GM12878 (cell line): ENCODE measurements around the gene UQCRFS1. TPM values are rescaled to one million over a fixed set of nuclear protein-coding genes. Genes with fewer than 3 reads are reported as not detected.

Experiments
- ATAC-seq: fragments of 200-7000 bp; cut with Tn5 transposase; 3 replicates; pipeline ENCODE4 v1.9.1; 2020; ENCODE audit warnings: mild to moderate bottlenecking, moderate library complexity
- BruUV-seq: library from RNA; stranded (reverse); fragments of 400-500 nt; replicated peaks from 2 replicates; lab custom pipeline; 2021; lab: Mats Ljungman, UMichigan
- CTCF ChIA-PET: fragments of 300-600 bp; sonication (Branson Sonifier 250); formaldehyde crosslinking; extraction: SDS; loops from one replicate; lab custom pipeline; 2021; ENCODE audit warnings: inconsistent platforms; lab: Yijun Ruan, JAX
- POLR2A ChIA-PET: fragments of 350-600 bp; formaldehyde crosslinking; extraction: SDS; loops from one replicate; lab custom pipeline; 2021; ENCODE audit warnings: inconsistent platforms; lab: Charles Lee
- RAD21 ChIA-PET: fragments of 300-600 bp; sonication (Branson Sonifier 250); formaldehyde crosslinking; loops from one replicate; lab custom pipeline; 2023; ENCODE audit warnings: antibody characterized with exemption; ENCODE audit not compliant: unreplicated experiment; lab: Charles Lee
- SMC1A ChIA-PET: fragments of 300-600 bp; sonication (Branson Sonifier 250); formaldehyde crosslinking; loops from one replicate; lab custom pipeline; 2023; ENCODE audit not compliant: unreplicated experiment, uncharacterized antibody; lab: Charles Lee
- DNase-seq: peaks from one replicate; pipeline ENCODE4 v3.0.0-alpha.2; 2011; ENCODE audit warnings: low read depth, low spot score
- FAIRE-seq: peaks from 3 replicates; lab custom pipeline; 2011; peaks lifted over from hg19 to GRCh38; lab: Jason Lieb, UNC
- H2AFZ ChIP-seq: 2 replicates; pipeline ENCODE4 v1.6.0; 2011; ENCODE audit warnings: low read depth, low read length, control low read depth; ENCODE audit not compliant: control insufficient read depth
- H3K27ac ChIP-seq: 2 replicates; pipeline ENCODE4 v1.5.1; 2011; ENCODE audit warnings: control low read depth; ENCODE audit not compliant: control insufficient read depth, insufficient read depth
- H3K27me3 ChIP-seq, 2 experiments: replicated peaks in 1 of 2; 2 replicates each; pipeline versions ENCODE4 v1.6.0 to v1.6.1; 2011; ENCODE audit warnings: low read length in 1 of 2; ENCODE audit not compliant: control insufficient read depth in 2 of 2, insufficient read depth in 2 of 2
- H3K36me3 ChIP-seq, 2 experiments: 2 replicates each; pipeline ENCODE4 v1.5.1; 2011; ENCODE audit warnings: low read length in 1 of 2; ENCODE audit not compliant: control insufficient read depth in 2 of 2, insufficient read depth in 2 of 2
- H3K4me1 ChIP-seq: 2 replicates; pipeline ENCODE4 v1.6.1; 2011; ENCODE audit warnings: mild to moderate bottlenecking, low read length, moderate library complexity, mixed read lengths; ENCODE audit not compliant: control insufficient read depth, insufficient read depth
- H3K4me2 ChIP-seq: 2 replicates; pipeline ENCODE4 v1.6.0; 2011; ENCODE audit warnings: control low read depth; ENCODE audit not compliant: control insufficient read depth, insufficient read depth
- H3K4me3 ChIP-seq: fragments of 200-600 bp; sonication (generic); 2 replicates; pipeline ENCODE4 v1.5.1; 2016
- H3K79me2 ChIP-seq: 2 replicates; pipeline ENCODE4 v1.6.0; 2011; ENCODE audit warnings: low read length; ENCODE audit not compliant: control insufficient read depth, insufficient read depth
- H3K9ac ChIP-seq: 2 replicates; pipeline ENCODE4 v1.8.0; 2011; ENCODE audit warnings: low read length, control low read depth, mixed read lengths; ENCODE audit not compliant: control insufficient read depth, insufficient read depth
- H3K9me3 ChIP-seq: replicated peaks from 3 replicates; pipeline ENCODE4 v1.5.1; 2011; ENCODE audit warnings: mild to moderate bottlenecking, low read length; ENCODE audit not compliant: control insufficient read depth, insufficient read depth
- H4K20me1 ChIP-seq: 2 replicates; pipeline ENCODE4 v1.6.0; 2011; ENCODE audit not compliant: control insufficient read depth, insufficient read depth
- CHD1 ChIP-seq: IDR thresholded peaks from 2 replicates; pipeline ENCODE4 v1.6.1; 2012; ENCODE audit warnings: low read depth, low read length, improper control_type of control experiment
- HDGF ChIP-seq: fragments of 450-650 bp; IDR thresholded peaks from 2 replicates; pipeline ENCODE4 v1.6.1; 2016; ENCODE audit warnings: antibody characterized with exemption
- KAT2A ChIP-seq: conservative IDR thresholded peaks from 2 replicates; pipeline ENCODE4 v1.6.1; 2011; ENCODE audit warnings: low read depth, low read length; ENCODE audit not compliant: control insufficient read depth
- NFXL1 ChIP-seq: fragments of 450-650 bp; IDR thresholded peaks from 2 replicates; pipeline ENCODE4 v1.6.1; 2017; ENCODE audit warnings: antibody characterized with exemption, mild to moderate bottlenecking, borderline replicate concordance
- RBBP5 ChIP-seq: fragments of 200-600 bp; sonication (generic); conservative IDR thresholded peaks from 2 replicates; pipeline ENCODE4 v1.6.1; 2016
- SUZ12 ChIP-seq: fragments of 200-600 bp; sonication (generic); IDR thresholded peaks from one replicate; pipeline ENCODE4 v1.6.1; 2018; ENCODE audit warnings: antibody characterized with exemption, mild to moderate bottlenecking; ENCODE audit not compliant: unreplicated experiment
- USF2 ChIP-seq: IDR thresholded peaks from 2 replicates; pipeline ENCODE4 v1.6.1; 2011; ENCODE audit warnings: low read depth, low read length, improper control_type of control experiment, borderline replicate concordance
- WGBS: methylation state at CpG from one replicate; pipeline ENCODE4 v1.1.6; 2016; ENCODE audit warnings: low lambda C conversion rate; ENCODE audit not compliant: insufficient replicate concordance, insufficient coverage; ENCODE audit errors: missing lambda C conversion rate; 5-methylcytosine and 5-hydroxymethylcytosine counted together
- in situ Hi-C: fragments of 300-500 bp; cut with MboI; formaldehyde crosslinking; loops from 9 replicates; pipeline ENCODE4 v1.14.3; 2018; ENCODE audit warnings: mixed read lengths
- intact Hi-C: fragments of 100-400 bp; cut with micrococcal nuclease; formaldehyde crosslinking; loops from one replicate; pipeline ENCODE4 v1.14.2; 2022; ENCODE audit not compliant: unreplicated experiment
- polyA plus RNA-seq, 11 experiments: library from polyadenylated mRNA; depleted of rRNA in 4 of 11; unstranded in 6 of 11; stranded (reverse) in 5 of 11; fragments of >200 nt; fragmentation: Nextera tagmentation in 4 of 11; fragmentation: Illumina TruSeq in 1 of 11; extraction: Ambion mirVana in 4 of 11; extraction: Trizol in 1 of 11; gene quantifications; 1 replicate in 1 of 11; 2 replicates in 10 of 11; pipeline versions ENCODE4 v1.2.1 to v1.2.3, GENCODE V29; 2011 to 2016; ENCODE audit warnings: inconsistent platforms in 2 of 11, missing spikeins in 2 of 11, low read depth in 1 of 11
- total RNA-seq, 4 experiments: library from RNA; depleted of rRNA in 3 of 4; stranded (reverse); fragments of >200 nt in 3 of 4; fragmentation: Illumina TruSeq in 1 of 4; extraction: Trizol in 1 of 4; gene quantifications; 2 replicates each; pipeline versions ENCODE4 v1.2.1 to v1.2.3, GENCODE V29; 2013 to 2021
- TF ChIP-seq, protein P1 (sequence below): IDR thresholded peaks from 2 replicates; pipeline ENCODE4 v1.6.1; 2012; ENCODE audit warnings: low read depth, low read length, improper control_type of control experiment
- TF ChIP-seq, protein P2 (sequence below): IDR thresholded peaks from 2 replicates; pipeline ENCODE4 v1.6.1; 2011; ENCODE audit warnings: low read depth, mild to moderate bottlenecking, low read length, moderate library complexity, borderline replicate concordance; ENCODE audit errors: extremely low read depth

Gene UQCRFS1
- total and polyA plus RNA-seq, 10 of the 15 experiments (the other 5 are each of a cell fraction or from before 2014, with no cell fraction given) = 9.3 to 125 (median 67.9) TPM

DNA sequence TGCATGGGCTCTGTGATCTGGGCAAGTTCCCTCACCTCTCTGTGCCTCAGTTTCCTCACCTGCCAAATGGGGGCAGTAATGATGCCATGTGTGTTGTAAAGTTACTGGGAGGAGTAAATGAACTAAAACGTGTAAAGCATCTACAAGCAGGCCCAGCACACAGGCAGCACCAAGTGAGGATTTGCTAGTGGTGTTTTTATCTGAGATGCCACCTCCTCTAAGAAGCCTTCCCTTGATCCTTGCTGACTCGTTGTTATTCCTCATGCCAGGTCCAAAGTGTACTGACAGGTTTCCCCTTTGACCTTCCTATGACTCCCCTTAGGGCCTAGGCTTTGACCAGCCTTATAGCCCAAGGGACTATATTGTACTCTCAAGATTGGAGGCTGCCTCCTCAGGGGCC is 1.5 kb upstream of the UQCRFS1 start:
- H3K9me3 ChIP-seq = no peaks in the 10 kb centered on the region; the same call in 2 of the 3 replicates
- no peak overlapping the region for H3K9ac ChIP-seq
- H3K4me3 ChIP-seq = no peak overlapping the region
- SMC1A ChIA-PET = interaction anchor here (0.6 kb wide), 1 partner anchor 269 kb away, joined by 3 read pairs; no protein-coding TSS in a partner anchor
- intact Hi-C loops (loop anchor here (10.0 kb wide), 1 partner anchor 1420 kb away; no protein-coding TSS in a partner anchor), in situ Hi-C loops (loop anchor here (5.0 to 25.0 kb wide), 3 partner anchors 393 to 1427 kb away; partner anchors contain the start of genes C19orf12 and POP4)
- no TSS peak for BruUV-seq
- FAIRE-seq (no peak), DNase-seq (no peak), ATAC-seq (no peak)
- WGBS = 12% methylated on average over 2 of the region's 2 CpGs
- POLR2A ChIA-PET = no interaction called here
- peaks cover 26% of the 10 kb centered on the region for H3K79me2 ChIP-seq
- no peak overlapping the region for H3K27ac ChIP-seq
- H3K4me2 ChIP-seq = no peak overlapping the region
- no peaks in the 10 kb centered on the region for H3K4me1 ChIP-seq
- H4K20me1 ChIP-seq = no peaks in the 10 kb centered on the region
- no peak overlapping the region for H2AFZ ChIP-seq
- RAD21 ChIA-PET = no interaction called here
- no peaks in the 10 kb centered on the region for H3K27me3 ChIP-seq
- TF ChIP-seq, protein P1, sequence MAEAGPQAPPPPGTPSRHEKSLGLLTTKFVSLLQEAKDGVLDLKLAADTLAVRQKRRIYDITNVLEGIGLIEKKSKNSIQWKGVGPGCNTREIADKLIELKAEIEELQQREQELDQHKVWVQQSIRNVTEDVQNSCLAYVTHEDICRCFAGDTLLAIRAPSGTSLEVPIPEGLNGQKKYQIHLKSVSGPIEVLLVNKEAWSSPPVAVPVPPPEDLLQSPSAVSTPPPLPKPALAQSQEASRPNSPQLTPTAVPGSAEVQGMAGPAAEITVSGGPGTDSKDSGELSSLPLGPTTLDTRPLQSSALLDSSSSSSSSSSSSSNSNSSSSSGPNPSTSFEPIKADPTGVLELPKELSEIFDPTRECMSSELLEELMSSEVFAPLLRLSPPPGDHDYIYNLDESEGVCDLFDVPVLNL = no peak
- TF ChIP-seq, protein P2, sequence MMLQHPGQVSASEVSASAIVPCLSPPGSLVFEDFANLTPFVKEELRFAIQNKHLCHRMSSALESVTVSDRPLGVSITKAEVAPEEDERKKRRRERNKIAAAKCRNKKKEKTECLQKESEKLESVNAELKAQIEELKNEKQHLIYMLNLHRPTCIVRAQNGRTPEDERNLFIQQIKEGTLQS = no peak
- TF ChIP-seq CHD1 (no peak), HDGF (no peak), KAT2A (no peak)
- CTCF ChIA-PET = no interaction called here
- no peaks in the 10 kb centered on the region for H3K36me3 ChIP-seq

- POLR2A ChIA-PET = no interaction called here
- H2AFZ ChIP-seq = peak overlapping the region; percentile 21; the same call in 1 of the 2 replicates
- SMC1A ChIA-PET = interaction anchor here (0.7 kb wide), 1 partner anchor 50 kb away, joined by 4 read pairs; no protein-coding TSS in a partner anchor
- TF ChIP-seq USF2 (no peak), RBBP5 (no peak), NFXL1 (no peak), SUZ12 (no peak), CHD1 (0 out of 2 replicates have a peak, but pooled peaks have one; percentile 31)
Observed at GRCh38 chr19:29212356-29212647, 649 bp downstream of the UQCRFS1 start.

More at GRCh38 chr19:29212356-29212647, 649 bp downstream of the UQCRFS1 start:
- ChIA-PET CTCF (no interaction called here), RAD21 (no interaction called here)
- 0% methylated on average over 7 of the region's 7 CpGs for WGBS
- Histone ChIP-seq H4K20me1 (no peaks in the 10 kb centered on the region), H3K4me1 (no peaks in the 10 kb centered on the region), H3K9ac (peak overlapping the region; percentile 98), H3K27me3 (no peaks in the 10 kb centered on the region), H3K79me2 (peaks cover 38% of the 10 kb centered on the region), H3K9me3 (no peaks in the 10 kb centered on the region; the same call in 2 of the 3 replicates), H3K4me2 (peak overlapping the region; percentile 91), H3K27ac (peak overlapping the region; percentile 94), H3K4me3 (peak overlapping the region; percentile 76), H3K36me3 (peaks cover 0 to 1% of the 10 kb centered on the region in 2 experiments; a peak in 2 of 4 replicates)
- intact Hi-C loops = loop anchor here (10.0 kb wide), 1 partner anchor 1418 kb away; no protein-coding TSS in a partner anchor
- FAIRE-seq = no peak
- ATAC-seq = no peak
- in situ Hi-C loops = loop anchor here (5.0 to 25.0 kb wide), 3 partner anchors 395 to 1425 kb away; partner anchors contain the start of genes C19orf12 and POP4
- no TSS peak for BruUV-seq
- DNase-seq = no peak
